HepG2 (cell line): ENCODE measurements around the gene TMBIM4. TPM values are rescaled to one million over a fixed set of nuclear protein-coding genes. Genes with fewer than 3 reads are reported as not detected.

Experiments
- CAMTA2 ChIP-seq: sonication (generic); formaldehyde crosslinking; IDR thresholded peaks from 2 replicates; pipeline ENCODE4 v1.4.0; 2020; ENCODE audit warnings: mild to moderate bottlenecking, missing genetic modification reagents, borderline replicate concordance
- GATAD2A ChIP-seq: IDR thresholded peaks from 2 replicates; pipeline ENCODE4 v1.6.1; 2016
- GPN1 ChIP-seq: sonication (generic); formaldehyde crosslinking; IDR thresholded peaks from 2 replicates; pipeline ENCODE4 v1.5.1; 2020; ENCODE audit warnings: missing genetic modification reagents, borderline replicate concordance
- HOMEZ ChIP-seq: IDR thresholded peaks from 2 replicates; pipeline ENCODE4 v1.6.1; 2016; ENCODE audit warnings: low read depth
- HOXA5 ChIP-seq: sonication (generic); formaldehyde crosslinking; IDR thresholded peaks from 2 replicates; pipeline ENCODE4 v1.4.0; 2020; ENCODE audit warnings: missing genetic modification reagents
- ISX ChIP-seq: sonication (generic); formaldehyde crosslinking; conservative IDR thresholded peaks from 2 replicates; pipeline ENCODE4 v1.5.0; 2020; ENCODE audit warnings: missing genetic modification reagents
- KDM5B ChIP-seq: sonication (generic); formaldehyde crosslinking; IDR thresholded peaks from 2 replicates; pipeline ENCODE4 v1.4.0; 2020; ENCODE audit warnings: missing genetic modification reagents, mild to moderate bottlenecking, borderline replicate concordance
- PHF5A ChIP-seq: IDR thresholded peaks from one replicate; pipeline ENCODE4 v1.6.1; 2018; ENCODE audit warnings: low read depth, missing genetic modification reagents; ENCODE audit not compliant: unreplicated experiment
- PHF8 ChIP-seq: sonication (generic); formaldehyde crosslinking; IDR thresholded peaks from 2 replicates; pipeline ENCODE4 v1.5.0; 2020; ENCODE audit warnings: missing genetic modification reagents
- PRMT3 ChIP-seq: sonication (generic); formaldehyde crosslinking; IDR thresholded peaks from 2 replicates; pipeline ENCODE4 v1.8.1; 2022; ENCODE audit warnings: low read depth, mild to moderate bottlenecking, moderate library complexity, missing genetic modification reagents, borderline replicate concordance
- RFXAP ChIP-seq: sonication (generic); formaldehyde crosslinking; IDR thresholded peaks from 2 replicates; pipeline ENCODE4 v1.4.0; 2020; ENCODE audit warnings: missing genetic modification reagents, borderline replicate concordance
- SKI ChIP-seq: fragments of 450-650 bp; IDR thresholded peaks from one replicate; pipeline ENCODE4 v1.6.1; 2018; ENCODE audit warnings: mild to moderate bottlenecking; ENCODE audit not compliant: partially characterized antibody
- SOX13 ChIP-seq, 3 experiments: fragments of 450-650 bp in 1 of 3; sonication (generic) in 1 of 3; formaldehyde crosslinking in 1 of 3; IDR thresholded peaks in 2 of 3; conservative IDR thresholded peaks in 1 of 3; 2 replicates each; pipeline versions ENCODE4 v1.5.0 to v1.6.1; 2016 to 2020; ENCODE audit warnings: antibody characterized with exemption in 1 of 3, mild to moderate bottlenecking in 1 of 3, missing compliant biosample characterization in 1 of 3, missing genetic modification reagents in 1 of 3, moderate library complexity in 1 of 3
- SRSF9 ChIP-seq: fragments of 200-400 bp; formaldehyde crosslinking; IDR thresholded peaks from 2 replicates; pipeline ENCODE4 v1.6.1; 2018; ENCODE audit warnings: borderline replicate concordance, mild to moderate bottlenecking, low read depth, low read length; ENCODE audit not compliant: insufficient read depth, poor library complexity, severe bottlenecking
- TOPORS ChIP-seq: sonication (generic); formaldehyde crosslinking; IDR thresholded peaks from 2 replicates; pipeline ENCODE4 v1.8.0; 2023; ENCODE audit warnings: mild to moderate bottlenecking, missing genetic modification reagents
- ZBTB39 ChIP-seq: sonication (generic); formaldehyde crosslinking; IDR thresholded peaks from 2 replicates; pipeline ENCODE4 v1.5.0; 2020; ENCODE audit warnings: missing genetic modification reagents
- ZFP36L2 ChIP-seq: sonication (generic); formaldehyde crosslinking; IDR thresholded peaks from 2 replicates; pipeline ENCODE4 v1.4.0; 2020; ENCODE audit warnings: missing genetic modification reagents
- ZNF296 ChIP-seq: sonication (generic); formaldehyde crosslinking; conservative IDR thresholded peaks from 2 replicates; pipeline ENCODE4 v1.5.0; 2020; ENCODE audit warnings: mild to moderate bottlenecking, missing genetic modification reagents
- ZNF343 ChIP-seq: sonication (generic); formaldehyde crosslinking; IDR thresholded peaks from 2 replicates; pipeline ENCODE4 v1.4.0; 2020; ENCODE audit warnings: mild to moderate bottlenecking, missing genetic modification reagents
- ZNF530 ChIP-seq: sonication (generic); formaldehyde crosslinking; IDR thresholded peaks from 2 replicates; pipeline ENCODE4 v1.5.0; 2020; ENCODE audit warnings: low read depth, mild to moderate bottlenecking, missing genetic modification reagents
- ZNF569 ChIP-seq: sonication (generic); formaldehyde crosslinking; IDR thresholded peaks from 2 replicates; pipeline ENCODE4 v1.5.0; 2020; ENCODE audit warnings: mild to moderate bottlenecking, missing genetic modification reagents, moderate library complexity, borderline replicate concordance
- ZNF816 ChIP-seq: sonication (generic); formaldehyde crosslinking; IDR thresholded peaks from 2 replicates; pipeline ENCODE4 v1.8.0; 2022; ENCODE audit warnings: missing genetic modification reagents, mild to moderate bottlenecking, borderline replicate concordance
- ZNF839 ChIP-seq: sonication (generic); formaldehyde crosslinking; IDR thresholded peaks from 2 replicates; pipeline ENCODE4 v1.4.0; 2020; ENCODE audit warnings: missing genetic modification reagents, mild to moderate bottlenecking, borderline replicate concordance
- ZSCAN12 ChIP-seq: sonication (generic); formaldehyde crosslinking; IDR thresholded peaks from 2 replicates; pipeline ENCODE4 v1.9.0; 2021; ENCODE audit warnings: mild to moderate bottlenecking, missing genetic modification reagents
- polyA plus RNA-seq, 8 experiments: library from polyadenylated mRNA; depleted of rRNA in 3 of 8; stranded (reverse) in 7 of 8; unstranded in 1 of 8; fragments of >200 nt; fragmentation: Illumina TruSeq in 4 of 8; extraction: Trizol in 4 of 8; gene quantifications; 2 replicates each; pipeline versions ENCODE4 v1.2.1 to v1.2.3, GENCODE V29; 2011 to 2016; ENCODE audit warnings: low read depth in 4 of 8, missing spikeins in 1 of 8, mixed read lengths in 1 of 8; ENCODE audit not compliant: insufficient read depth in 1 of 8
- total RNA-seq, 5 experiments: library from RNA; depleted of rRNA; stranded (reverse); fragments of >200 nt; fragmentation: Illumina TruSeq; extraction: Trizol; gene quantifications; 2 replicates each; pipeline ENCODE4 v1.2.3, GENCODE V29; 2016; ENCODE audit warnings: low read depth in 1 of 5

The TMBIM4 gene
- total and polyA plus RNA-seq, 2 of the 13 experiments (the other 11 are each of a cell fraction or from before 2014, with no cell fraction given) = 60.5 to 67.7 TPM

- TF ChIP-seq ZBTB39 (CRISPR knock-in tag) (no peak; the same call in 1 of the 2 replicates), RFXAP (CRISPR knock-in tag) (peak; percentile 60), ZNF343 (CRISPR knock-in tag) (peak; percentile 92), ZSCAN12 (CRISPR knock-in tag) (peak; percentile 68; the same call in 1 of the 2 replicates), HOMEZ (CRISPR knock-in tag) (no peak), SRSF9 (no peak), ZNF569 (CRISPR knock-in tag) (no peak), ZNF816 (CRISPR knock-in tag) (no peak), ISX (CRISPR knock-in tag) (no peak), HOXA5 (0 out of 2 replicates have a peak, but pooled peaks have one; percentile 76), CAMTA2 (CRISPR knock-in tag) (0 out of 2 replicates have a peak, but pooled peaks have one; percentile 30), TOPORS (CRISPR knock-in tag) (no peak), PHF5A (CRISPR knock-in tag) (no peak), KDM5B (CRISPR knock-in tag) (peak; percentile 91; the same call in 1 of the 2 replicates), PRMT3 (CRISPR knock-in tag) (no peak), ZFP36L2 (CRISPR knock-in tag) (0 out of 2 replicates have a peak, but pooled peaks have one; percentile 71), GATAD2A (CRISPR knock-in tag) (peak; percentile 37; the same call in 1 of the 2 replicates), ZNF839 (CRISPR knock-in tag) (peak; percentile 79; the same call in 1 of the 2 replicates), GPN1 (no peak; the same call in 1 of the 2 replicates), ZNF530 (no peak), PHF8 (CRISPR knock-in tag) (peak; percentile 94), ZNF296 (CRISPR knock-in tag) (no peak), SOX13 (IDR thresholded peaks at IDR 0.05) (no peak), SOX13 (CRISPR knock-in tag; conservative IDR thresholded peaks at IDR 0.05 in 1 of 2, IDR thresholded peaks at IDR 0.05 in 1 of 2) (0 out of 4 replicates have a peak, but pooled peaks of 1 of the 2 experiments have one; percentile 31), SKI (peak; percentile 44)
Measured at GRCh38 chr12:66169221-66170170, at the start of gene TMBIM4 (continued).
